Measurements from ENCODE around the gene SLC13A4. TPM values are rescaled to one million over a fixed set of nuclear protein-coding genes. Genes with fewer than 3 reads are reported as not detected.
"Not testable (repeated sequence)": the region's sequence is repeated elsewhere in the genome, so short reads cannot be mapped to it uniquely, and the experiment has no call there.

The SLC13A4 gene
- total RNA-seq, 1 donor from 2014 or later: not detected

DNA sequence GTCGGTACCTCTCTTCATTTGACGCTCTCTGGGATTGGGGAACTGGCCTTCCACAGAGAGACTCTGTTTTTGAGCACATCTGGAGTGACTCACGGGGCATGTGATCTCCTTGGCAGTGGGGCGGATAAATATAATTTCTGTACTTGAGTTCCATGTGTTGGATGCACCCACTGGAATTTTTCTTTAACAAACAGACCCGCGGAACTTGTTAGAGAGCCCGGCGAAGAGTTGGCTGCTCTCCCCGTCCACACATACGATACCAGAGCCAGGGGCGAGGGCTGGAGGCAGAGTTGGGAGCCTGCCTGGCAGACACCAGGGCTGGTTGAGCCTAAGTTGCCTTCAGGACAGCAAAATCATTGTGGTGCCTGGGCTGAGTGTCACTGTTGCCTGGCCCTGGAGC, 20.8 kb upstream of the SLC13A4 start, which contains the start of gene FAM180A:
TSS of gene FAM180A (minus strand) at position 44 of the 400 bp plus-strand sequence. CDS start 233 bp downstream, outside the sequence.
- no peak for DNase-seq (ENCODE audit: low read depth)

DNA sequence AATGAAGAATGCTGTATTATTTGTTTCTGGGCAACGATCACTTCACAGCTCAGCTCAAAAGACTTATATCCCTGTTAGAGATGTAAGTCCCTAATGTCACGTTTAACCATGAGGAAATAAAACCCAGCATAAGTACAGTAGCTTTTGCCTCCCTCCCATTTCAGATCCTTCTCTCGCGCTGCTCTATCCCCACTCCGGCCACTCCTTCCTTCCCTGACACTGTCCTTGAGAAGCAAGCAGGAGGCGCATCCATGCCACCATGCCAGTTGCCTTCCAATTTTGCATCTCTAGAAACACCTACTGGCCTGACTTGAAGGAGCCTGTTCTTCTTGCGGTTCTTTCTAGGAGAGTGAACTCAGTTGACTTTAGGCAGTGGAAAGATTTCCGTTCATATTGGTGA, 19.4 kb upstream of the SLC13A4 start:
- no peak for DNase-seq (ENCODE audit: low read depth)

DNA sequence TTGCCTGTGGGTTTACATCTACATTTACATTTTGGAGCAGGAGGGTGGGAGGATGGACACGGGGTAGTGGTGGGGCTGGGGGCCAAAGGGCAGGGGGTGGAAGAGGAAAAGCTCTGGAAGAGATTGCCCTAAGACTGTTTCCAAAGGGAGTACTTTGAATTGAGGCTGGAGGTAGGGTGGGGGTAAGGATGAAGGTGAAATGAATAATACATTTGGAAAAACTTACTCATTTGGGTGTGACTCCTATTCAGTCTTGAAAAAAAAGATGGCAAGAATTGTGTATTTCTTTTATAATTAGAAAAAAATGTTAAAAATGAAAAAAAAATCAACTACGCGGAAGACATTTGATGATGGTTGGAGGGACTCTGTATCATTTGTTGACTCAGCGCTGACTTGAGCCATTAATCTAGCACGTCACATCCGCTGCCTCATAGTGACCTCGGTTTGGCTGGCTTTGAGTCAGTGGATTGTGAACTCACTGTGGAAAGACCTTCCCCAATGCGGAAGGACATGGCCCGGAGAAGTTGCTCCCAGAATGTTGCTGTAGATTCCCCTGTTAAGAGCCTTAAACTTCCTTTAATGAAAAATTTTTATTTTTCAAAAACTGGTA, 17.8 kb upstream of the SLC13A4 start:
- peak; percentile 35 for DNase-seq (ENCODE audit: low read depth)

DNA sequence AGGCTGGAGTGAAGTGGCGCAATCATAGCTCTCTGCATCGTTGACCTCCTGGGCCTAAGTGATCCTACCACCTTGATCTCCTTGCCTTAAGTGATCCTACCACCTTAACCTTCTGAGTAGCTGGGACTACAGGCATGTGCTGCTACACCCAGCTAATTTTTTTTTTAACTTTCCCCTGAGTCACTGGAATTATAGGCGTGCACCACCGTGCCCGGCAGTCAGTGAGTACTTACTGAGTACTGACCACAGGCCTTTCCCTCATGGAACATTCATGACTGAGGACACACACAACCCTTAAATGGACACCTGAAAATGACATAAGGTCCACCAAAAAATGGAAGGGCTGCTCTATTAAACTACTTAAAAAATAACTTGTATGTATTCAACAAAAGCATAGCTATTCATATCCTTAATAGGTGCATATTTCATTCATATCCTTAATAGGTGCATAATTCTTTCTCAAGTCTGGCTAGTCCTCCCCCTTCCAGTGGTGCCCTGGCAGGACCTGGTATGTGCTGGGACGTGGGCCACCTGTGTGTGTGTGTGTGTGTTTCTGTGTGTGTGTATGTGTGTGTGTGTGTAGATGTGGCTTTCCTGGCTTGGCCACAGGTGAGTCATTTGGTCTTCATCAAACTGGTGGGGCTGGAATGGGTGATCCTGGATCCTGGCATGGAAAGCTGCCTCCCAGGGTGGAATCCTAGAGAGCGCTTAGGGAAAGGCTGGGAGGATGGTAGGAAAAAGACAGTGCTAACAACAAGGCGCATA, 17.1 kb upstream of the SLC13A4 start:
- DNase-seq (ENCODE audit: low read depth): peak; percentile 56

DNA sequence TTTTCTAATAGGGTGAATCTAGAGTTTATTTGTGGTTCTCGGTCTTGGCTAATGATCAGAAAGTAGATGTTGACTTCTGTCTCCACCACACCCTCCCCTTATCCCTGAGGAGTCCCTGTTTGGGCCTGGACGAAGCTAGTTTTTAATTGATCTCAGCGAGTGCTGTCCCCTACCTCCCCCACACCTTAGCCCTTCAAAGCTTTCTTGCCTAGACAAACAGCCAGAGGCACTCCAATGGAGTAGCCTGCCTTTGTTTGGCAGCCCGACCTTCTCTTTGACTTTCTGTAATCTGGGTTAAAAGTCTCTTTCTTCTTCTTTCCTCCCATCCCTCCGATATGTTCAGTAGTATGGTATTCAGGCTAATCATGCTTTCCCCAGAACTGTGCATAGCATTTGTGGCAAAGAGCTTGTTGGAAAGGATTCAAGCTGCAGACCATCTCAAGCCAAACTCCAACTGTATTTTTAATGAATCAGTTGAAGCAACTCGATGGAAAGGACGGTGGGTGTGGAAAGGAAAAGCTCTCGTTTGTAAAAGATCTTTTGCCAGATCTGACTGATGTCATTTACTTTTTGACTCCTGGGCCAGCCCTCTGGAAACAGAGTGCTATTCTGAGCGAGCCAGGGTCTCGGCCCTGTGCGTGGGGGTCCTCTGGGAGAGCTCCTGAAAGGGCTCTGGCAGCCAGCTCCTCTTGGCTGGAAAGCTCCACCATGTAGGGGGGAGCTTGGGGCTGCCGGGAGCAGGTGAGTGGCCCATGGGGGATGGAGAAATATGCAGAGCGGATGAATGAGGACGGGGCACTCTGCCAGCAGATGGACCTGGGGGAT, 16.1 kb upstream of the SLC13A4 start:
- DNase-seq (ENCODE audit: low read depth): no peak

DNA sequence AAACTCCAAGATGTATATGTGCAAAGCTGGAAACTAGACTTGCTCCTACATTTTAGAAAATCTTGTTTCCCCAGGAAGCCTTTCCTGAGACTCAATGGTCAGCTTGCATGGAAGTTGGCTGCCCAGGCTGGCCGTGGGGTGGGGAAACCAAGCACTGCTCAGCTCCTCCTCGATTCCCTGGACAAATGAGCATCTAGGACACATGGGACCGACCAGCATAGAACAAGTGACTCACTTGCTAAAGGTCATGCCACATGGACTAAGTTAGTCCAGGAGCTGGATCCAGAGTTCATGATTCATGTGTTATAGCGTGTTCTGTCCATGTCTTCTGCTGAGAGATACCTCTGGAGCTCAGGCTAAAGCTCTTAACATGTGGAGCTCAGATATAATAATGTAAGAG, 14.4 kb upstream of the SLC13A4 start:
- DNase-seq (ENCODE audit: low read depth): no peak

DNA sequence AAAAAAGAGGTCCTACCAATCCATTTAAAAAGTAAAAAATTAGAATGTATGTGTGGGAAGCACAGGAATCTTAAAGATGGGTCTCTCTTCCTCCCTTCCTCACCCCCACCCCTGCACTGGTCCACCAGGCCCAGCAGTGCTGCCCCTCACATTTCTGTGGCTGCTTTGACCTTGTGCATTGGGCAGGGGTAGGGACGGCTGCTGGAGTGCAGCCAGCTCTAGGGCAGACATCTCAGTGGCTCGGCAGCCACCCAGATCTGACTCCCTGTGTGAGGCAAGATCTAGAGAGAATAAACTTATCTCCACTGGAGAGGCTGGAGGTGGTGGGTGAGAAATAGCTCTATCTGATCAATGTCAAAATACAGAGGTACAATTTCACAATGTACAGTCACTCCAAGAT, 13.9 kb upstream of the SLC13A4 start:
- DNase-seq (ENCODE audit: low read depth): no peak

DNA sequence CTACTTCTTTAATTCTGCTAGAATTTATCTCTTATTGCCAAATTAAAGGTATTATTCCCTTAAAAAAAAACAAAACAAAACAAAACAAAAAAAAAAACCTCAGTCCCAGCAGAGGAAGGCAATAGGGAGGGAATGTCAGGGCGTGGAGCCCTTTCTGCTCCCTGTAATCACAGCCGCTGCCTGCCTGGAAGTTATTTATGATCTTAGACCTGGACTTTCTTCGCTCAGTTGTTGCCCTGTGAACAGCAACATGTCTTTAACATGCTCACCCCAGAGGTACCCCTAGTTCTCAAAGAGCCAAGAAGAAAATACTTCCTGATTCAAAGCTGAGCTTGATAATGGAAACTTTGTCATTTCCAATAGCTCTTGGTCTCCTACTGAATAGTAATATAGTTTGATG, 12.9 kb upstream of the SLC13A4 start:
- DNase-seq (ENCODE audit: low read depth): no peak

DNA sequence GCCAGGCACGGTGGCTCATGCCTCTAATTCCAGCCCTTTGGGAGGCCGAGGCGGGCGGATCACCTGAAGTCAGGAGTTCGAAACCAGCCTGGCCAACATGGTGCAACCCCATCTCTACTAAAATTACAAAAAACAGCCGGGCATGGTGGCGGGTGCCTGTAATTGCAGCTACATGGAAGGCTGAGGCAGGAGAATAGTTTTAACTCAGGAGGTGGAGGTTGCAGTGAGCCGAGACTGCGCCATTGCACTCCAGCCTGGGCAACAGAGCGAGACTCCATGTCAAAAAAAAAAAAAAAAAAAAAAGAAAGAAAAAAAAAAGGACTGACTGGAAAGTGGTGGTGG, 9.3 kb upstream of the SLC13A4 start:
- DNase-seq (ENCODE audit: low read depth): not testable (repeated sequence)

DNA sequence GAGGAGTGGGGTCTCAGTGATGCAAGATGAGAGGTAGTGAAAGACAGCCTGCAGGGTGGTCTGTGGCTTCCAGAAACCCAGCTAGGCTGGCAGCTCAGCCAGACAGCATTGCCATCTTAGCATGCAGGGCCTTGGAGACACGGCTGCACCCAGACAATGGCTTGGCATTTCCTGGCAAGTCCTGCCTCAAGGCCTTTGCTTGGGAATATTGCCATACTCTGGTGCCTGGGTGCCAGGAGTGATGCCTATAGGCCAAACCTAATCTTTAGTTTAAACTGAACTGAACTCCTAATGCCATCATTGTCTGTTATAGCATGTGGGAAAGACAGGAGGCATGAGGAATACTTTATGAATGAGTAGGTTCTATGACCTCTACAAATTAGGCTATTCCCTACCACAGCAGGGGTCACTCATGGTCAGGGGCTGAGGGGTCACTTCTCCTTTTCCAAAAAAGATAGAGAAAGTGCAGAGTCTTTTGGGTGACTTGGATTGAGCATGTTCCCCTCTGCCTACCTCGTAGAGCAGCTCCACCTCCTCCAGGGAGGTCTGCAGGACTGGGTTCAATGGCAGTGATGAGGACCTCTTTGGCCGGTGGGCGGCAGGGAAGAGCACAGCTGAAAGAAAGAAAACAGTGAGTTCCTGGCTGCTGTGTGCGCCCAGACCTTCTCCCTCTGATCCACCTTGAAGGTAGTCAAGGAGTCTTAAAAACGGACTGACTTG, 8.8 kb upstream of the SLC13A4 start:
- no peak for DNase-seq (ENCODE audit: low read depth)

DNA sequence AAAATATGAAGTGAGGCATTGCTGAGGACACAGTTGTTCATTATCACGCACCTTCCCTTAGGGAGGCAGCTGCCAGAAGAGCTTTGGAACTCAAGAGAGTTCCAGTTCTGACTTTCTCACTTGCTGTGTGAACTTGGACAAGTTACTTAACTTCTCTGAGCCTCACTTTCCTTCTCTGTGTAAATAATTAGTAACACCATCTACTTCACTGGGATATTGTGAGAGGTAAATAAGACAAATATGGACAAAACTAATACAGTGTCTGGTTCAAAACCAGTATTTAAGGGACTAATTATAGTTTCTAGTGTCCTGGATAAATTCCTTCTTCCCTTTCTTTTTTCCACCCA, 6.3 kb upstream of the SLC13A4 start:
- DNase-seq (ENCODE audit: low read depth): no peak

DNA sequence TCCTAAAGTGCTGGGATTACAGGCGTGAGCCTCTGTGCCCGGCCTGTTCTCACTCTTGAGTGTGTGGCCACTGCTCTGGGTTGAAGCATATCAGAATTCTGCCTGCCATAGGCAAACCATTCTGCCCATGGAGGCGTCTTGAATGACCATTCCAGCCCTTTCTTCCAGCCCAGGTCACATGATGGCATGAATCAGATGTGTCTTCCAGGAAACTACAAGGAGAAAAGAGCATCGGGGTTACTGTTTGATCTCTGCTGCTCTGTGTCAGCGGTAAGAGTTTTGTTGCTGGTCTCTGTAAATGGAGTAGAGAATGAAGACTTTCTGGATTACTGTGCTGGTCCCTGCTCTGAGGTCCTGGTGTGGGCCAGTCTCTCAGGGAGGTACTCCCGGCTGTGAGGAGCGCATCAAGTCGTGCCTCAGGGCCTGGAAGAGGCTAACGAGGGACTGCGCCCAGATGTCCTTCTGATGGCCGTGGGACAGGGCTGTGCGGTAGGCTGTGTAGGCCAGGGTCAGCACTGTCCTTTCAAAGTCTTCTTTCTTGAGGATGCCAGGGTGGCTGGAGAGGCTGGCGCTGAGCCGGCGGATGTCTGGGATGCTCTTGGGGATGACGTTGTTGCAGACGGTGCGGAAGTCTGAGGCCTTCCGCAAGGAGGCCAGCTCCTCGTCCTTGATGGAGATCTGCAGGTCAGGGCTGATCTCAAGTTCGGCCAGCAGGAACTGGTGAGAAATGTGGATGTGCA, 5.8 kb upstream of the SLC13A4 start:
- DNase-seq (ENCODE audit: low read depth): no peak

DNA sequence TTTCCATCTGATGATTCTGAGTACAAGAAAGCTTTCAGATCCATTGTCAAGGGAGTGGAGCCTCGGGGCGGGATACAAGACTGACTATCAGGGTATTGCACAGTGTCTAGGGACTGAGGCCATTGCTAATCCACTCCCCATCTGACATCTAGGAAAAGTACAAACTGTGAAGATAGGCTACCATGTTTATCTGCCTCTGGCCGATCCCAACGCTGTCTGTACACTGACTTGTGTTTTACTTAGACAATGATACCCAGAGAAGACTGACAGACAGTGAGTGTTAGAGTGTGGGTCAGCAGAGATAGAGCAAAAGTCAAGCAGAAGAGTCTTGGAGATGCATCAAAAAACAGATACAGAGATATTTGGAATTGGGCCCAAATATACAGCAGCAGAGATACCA, 3.1 kb upstream of the SLC13A4 start:
- no peak for DNase-seq (ENCODE audit: low read depth)

DNA sequence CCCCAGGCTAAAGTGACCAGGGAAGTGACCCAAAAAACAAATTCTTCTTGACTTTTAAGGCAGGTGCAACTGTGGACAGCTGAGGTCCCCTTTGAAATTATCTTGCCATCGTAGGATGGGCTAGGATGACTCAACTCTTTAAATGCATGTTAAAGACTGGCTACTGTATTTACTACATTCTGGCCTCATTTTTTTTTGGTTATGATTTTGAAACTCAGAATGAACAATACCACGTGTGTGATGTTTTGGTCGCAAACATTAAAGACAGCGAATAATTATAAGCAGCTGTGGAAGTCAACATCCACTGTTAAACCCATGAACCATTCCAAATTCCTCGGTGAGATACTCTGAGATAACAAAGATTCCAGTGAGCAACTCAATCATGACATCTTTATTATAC, 1.2 kb upstream of the SLC13A4 start:
- no peak for DNase-seq (ENCODE audit: low read depth)

DNA sequence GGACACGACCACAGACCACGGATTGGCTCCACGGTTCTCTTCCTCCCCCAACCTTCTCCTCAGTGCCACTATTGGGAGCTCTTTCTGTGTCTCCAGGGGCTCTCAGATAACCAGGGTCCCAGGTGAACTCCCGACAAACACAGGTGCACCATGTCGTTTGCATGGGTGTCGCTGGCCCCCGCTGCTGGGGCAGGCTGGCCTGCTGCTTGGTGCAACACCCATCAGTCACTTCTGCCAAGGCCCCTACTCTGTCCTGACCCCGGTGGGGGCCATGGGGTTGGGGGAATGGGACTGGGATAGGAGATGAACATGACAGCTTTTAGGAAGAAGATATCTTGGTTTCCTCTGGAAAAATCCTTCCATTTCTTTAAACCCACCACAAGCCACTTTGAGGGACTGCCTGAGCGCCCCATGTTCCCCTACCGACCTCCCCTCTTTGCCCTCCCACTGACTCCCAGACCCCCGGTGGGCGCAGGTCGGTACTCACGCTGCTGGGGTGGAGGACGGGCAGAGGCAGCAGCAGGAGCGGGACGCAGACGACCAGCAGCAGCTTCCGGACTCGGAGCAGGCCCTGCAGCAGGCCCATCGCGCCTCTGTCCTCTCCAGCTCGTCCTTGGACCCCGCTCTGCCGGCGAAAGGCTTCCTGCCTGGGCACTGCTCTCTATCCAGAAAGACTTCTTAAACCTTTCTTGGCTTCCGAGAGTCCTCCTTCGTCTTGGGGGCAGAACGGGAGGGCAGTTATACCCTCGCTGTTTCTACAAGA, 894 bp downstream of the SLC13A4 start:
- DNase-seq (ENCODE audit: low read depth): no peak

DNA sequence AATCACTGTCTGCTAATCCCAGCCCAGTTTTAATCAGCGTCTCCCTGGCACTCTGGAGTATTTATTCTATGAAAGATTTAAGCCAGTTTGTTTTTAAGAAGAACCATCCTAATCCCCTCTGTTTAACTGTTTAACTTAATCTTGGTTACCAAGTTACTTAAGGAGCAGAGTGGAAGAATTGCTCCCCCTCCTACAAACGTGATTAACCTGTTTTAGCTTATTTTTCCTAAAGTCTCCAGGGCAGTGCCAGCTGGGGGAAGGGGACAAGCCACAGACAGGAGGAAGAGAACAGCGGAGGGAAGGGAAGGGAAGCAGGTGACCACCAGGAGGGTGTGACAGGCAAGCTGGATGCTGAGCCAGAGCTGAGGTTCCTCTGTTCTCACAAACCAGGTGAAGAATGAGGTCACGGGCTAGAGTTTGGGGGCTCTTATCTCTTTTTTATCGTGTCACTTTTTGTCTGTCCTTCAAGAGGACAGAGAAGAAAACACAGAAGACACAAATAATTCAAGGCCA, 1.7 kb downstream of the SLC13A4 start:
- DNase-seq (ENCODE audit: low read depth): no peak

DNA sequence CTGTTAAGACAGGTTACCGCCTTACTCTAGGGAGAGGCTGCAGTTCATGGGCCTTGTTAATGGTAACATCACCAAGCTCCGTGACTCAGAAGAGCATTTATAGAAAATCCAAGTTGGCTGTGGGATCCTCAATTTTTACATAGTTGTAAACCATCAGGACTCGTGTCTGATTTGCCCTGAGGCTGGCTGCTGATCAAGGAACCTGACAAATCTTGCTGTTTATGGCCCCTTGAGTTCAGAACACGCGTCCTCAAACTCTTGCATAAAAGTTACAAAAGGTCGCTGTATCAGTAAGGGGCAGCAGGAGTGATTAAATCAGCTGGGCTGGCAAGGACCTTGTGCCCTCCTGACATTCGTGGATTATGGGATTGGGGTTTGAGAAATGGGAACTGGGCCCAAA, 4.6 kb downstream of the SLC13A4 start:
- no peak for DNase-seq (ENCODE audit: low read depth)

DNA sequence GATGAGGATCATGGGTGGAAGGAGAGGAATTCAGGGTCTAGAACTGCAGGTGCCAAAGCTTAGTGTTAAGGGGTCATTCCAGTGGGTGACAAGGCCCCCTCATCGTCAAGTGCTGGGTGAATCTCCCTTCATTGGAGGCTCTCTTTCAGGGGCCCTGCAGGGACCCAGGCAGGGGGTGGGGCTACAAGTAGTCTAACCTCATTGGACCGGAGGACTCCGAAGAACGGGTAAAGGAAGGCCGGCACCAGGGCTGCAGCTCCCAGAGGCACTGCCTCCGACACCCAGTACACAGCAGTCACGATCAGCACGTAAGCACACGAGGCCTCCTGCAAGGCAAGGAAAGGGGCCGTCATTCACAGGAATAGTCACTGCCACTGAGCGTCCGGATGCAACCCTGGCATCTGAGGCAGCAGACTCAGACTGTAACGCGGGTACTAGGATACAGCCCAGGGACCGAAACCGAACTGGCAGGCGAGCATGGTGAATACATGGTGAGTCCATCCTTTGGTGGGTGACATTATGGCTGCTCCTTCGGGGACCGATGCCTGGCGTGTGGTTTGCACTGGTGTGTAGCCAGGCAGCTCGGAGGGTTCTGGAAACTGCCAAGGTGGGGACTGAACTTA, 6.7 kb downstream of the SLC13A4 start:
- no peak for DNase-seq (ENCODE audit: low read depth)

DNA sequence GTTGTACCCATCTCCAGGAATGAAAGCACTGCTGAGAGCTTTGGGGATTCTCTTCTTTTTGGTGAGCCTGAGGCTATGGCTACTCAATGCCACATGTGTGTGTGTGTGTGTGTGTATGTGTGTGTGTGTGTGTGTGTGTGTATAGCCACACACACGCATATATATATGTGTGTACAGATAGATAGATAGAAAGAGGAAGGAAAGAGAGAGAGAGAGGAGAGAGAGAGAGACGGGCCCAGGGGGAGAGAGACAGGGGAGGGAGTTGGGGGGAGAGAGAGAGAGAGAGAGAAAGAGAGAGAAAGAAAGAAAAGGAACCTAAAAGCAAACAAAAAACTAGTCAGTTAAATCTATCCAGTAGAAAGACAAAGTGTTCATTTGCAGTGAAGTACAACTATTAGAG, 8.3 kb downstream of the SLC13A4 start:
- no peak for DNase-seq (ENCODE audit: low read depth)

DNA sequence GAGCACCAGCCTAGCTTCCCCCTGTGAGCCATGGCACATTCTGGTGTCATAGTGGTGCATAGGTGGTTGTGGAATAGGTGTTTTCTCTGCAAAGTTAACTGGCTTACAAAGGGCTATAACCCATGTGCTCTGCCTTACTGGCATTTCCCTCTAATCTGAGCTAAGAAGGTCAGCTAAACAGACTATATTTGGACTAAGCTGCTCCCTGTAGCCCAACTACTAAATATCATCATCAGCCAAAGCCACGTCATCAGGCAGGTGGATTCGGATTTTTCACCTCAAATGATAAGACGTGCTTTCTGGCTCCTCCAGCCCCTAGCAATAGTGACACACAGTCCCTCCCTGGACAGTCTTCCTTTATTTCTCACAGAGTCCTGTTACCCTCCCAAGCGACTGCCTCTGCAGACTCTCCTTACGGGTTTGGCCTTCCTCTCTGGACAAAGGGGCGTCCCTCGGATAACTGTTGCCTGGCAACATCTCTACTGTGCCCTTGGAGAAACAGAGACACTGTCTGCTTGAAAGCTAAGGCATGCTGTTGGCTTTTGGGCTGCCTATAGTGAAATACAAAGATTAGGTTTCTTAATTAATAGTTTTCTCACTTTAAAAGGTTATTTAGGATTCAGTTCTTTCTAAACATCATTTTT, 9.1 kb downstream of the SLC13A4 start:
- no peak for DNase-seq (ENCODE audit: low read depth)

All from renal cortical epithelial cell (primary cell).